ENCODE data around the gene IL17RA.

DNA sequence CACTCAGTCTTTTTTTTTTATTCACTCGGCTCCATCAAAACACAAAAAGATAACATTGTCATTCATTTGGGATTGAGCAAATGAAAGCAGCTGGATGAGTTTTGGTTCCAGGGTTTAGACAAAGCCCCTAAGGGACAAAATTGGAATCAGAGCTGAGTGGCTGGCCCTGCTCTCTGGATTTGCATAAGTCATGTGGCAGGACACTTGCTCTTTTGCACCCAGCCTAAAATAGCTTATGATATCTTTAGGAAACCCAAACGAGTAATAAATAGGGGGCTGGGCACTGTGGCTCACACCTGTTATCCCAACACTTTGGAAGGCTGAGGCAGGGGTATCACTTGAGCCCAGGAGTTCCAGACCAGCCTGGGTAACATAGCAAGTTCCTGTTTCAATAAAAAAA is 47.3 kb downstream of the IL17RA start:
- TF ChIP-seq, protein P1, sequence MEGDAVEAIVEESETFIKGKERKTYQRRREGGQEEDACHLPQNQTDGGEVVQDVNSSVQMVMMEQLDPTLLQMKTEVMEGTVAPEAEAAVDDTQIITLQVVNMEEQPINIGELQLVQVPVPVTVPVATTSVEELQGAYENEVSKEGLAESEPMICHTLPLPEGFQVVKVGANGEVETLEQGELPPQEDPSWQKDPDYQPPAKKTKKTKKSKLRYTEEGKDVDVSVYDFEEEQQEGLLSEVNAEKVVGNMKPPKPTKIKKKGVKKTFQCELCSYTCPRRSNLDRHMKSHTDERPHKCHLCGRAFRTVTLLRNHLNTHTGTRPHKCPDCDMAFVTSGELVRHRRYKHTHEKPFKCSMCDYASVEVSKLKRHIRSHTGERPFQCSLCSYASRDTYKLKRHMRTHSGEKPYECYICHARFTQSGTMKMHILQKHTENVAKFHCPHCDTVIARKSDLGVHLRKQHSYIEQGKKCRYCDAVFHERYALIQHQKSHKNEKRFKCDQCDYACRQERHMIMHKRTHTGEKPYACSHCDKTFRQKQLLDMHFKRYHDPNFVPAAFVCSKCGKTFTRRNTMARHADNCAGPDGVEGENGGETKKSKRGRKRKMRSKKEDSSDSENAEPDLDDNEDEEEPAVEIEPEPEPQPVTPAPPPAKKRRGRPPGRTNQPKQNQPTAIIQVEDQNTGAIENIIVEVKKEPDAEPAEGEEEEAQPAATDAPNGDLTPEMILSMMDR (conservative IDR thresholded peaks at IDR 0.05; ENCODE audit: low read length): no peak
- TF ChIP-seq EZH2phosphoT487 (IDR thresholded peaks at IDR 0.05; ENCODE audit: borderline replicate concordance): no peak
